HG03196 (cell line): ENCODE measurements around the gene USP24.
A peak's percentile ranks its signal among the peaks of the same experiment; 100 is the strongest.

Source experiments
- ATAC-seq: cut with Tn5 transposase; IDR thresholded peaks from one replicate; pipeline ENCODE4 v1.9.1; 2021; ENCODE audit not compliant: unreplicated experiment

Gene USP24

DNA sequence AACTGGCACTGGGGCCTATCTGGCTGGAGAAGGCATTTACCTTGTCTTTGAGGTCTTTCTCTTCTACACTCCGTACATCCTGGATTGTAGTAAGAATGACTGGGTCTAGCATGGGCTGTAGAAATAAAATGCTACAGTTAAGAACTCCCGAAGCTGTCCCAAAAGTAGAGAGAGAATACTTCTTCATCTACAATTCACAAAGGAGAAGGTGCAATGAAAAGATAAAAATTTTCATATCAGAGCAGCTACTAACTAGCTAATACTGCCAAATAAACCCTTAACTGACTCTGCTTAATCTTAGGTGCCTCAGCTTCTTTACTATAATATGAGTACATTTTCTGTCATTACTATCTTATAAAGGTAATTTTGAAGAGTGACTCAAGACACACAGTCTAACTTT lies 55.6 kb downstream of the USP24 start:
- ATAC-seq, result no peak

DNA sequence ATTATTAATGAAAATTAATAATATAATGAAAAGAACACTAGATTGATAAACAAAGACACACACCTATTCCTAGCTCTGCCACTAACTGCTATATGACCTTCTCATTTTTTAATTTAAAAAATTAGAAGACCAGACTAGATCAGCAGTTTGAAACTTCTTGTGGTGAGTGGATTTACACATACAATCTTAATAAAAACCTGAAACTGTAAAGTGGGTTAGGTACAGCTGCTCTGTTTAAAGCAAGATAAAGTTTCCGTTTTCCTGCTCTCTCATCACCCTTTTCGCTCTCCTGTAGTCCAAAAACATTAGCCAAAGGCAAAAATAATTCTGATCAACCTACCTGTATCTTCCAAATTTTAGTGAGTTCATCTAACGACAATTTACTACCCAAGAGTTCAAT lies 58.6 kb downstream of the USP24 start:
- ATAC-seq, result no peak

DNA sequence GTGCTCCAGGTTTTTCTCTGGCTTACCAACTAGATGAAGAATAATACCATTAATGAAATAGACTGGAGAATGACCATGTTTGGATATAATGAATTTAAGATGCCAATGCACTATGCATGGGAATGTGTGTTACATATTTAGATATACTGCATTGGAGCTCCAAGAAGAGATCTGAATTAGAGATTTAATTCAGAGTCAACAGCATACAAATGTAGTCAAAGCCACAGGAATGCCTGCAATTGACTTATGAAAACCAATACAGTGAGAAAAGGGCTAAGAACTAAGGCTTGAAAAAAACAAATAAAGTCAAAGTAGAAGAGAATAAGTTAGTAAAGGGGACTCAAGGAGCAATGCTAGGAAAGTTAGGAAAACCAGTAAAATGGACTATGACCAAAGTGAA lies 59.1 kb downstream of the USP24 start:
- no peak for ATAC-seq

DNA sequence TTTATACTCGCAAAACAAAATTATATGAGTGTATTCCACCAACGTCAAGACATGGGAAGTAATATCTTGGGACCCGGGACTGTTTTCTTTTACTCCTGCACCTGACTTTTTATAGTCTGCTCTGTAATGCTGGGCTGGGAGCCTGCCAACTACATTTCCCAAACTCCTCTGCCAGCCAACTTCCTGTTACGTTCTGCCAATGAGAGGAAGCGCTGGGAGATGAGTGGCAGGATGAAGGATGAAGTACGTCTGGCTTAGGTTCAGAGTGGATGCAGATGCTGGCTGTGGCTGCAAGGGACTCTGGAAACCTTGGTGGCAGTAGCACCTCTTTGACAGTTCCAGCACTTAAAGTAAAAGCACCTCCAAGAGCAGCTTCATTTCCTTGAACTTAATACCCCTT lies 59.6 kb downstream of the USP24 start:
- ATAC-seq, result no peak

DNA sequence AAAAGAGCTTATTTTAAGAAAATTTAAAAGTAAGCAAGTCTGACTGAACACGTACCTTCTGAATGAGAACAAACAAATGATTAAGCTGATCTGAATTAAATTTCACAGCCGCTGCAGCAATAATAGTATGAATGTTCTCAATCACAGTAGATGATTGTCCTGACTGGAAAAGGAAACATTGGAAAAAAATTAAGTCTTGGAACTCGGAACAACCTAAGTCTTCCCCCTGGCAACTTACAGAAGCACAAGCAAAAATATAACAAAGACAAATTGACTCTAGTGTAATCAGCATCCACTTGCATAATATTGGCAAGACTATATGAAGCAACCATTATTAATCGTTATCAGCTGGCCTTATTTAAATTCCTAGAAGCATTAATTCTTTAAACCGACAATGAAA lies 60.5 kb downstream of the USP24 start:
- no peak for ATAC-seq

DNA sequence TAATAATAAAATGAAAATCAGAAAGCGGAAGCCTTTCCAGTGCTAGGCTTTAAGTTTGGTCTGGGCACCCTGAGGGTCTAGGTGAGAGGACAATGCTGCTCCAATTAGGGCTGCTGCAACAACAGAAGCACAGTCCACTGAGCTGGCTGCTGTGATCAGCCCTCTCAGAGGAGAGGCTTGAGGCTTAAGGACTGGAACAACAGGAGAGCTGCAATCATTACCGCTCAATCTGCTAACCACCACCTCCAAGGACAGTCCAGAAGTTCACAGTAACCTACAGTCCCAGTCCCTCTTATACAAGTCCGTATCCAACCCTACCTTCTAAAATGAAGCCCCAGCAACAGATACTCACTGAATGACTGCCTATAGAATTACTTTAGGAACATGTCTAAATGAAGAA lies 62.1 kb downstream of the USP24 start:
- no peak for ATAC-seq

DNA sequence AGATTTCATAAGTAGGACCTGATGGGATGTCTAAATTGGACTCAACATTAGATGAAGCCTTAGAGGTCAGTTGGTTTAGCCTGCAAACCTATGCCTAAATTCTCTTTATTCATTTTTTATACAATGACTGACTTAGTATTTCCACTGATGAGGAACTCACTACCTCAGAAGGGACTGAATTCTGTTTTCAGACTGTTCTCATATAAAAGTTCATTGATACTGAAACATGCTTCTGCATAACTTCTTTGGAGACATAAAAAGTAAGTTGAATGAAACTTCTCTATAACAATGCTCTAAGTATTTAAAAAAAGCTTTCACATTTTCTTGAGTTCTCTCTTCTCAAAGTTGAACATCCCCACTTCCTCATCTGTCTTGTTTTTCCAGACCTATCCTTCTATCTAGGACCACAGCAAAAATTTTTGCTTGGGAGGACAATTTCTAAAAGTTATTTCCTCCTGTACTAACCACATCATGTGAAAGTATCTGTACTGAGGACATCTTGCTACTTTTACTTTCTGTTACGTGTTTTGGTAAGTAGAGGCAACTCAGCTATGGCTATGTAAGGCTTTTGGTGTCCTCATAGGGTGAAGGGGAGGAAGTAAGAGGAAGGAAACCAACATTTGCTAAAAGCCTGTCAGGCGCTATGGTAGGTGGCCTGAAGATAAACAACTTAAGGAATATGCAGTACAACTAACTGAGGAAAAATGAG lies 64.1 kb downstream of the USP24 start:
- peak; percentile 75 for ATAC-seq

DNA sequence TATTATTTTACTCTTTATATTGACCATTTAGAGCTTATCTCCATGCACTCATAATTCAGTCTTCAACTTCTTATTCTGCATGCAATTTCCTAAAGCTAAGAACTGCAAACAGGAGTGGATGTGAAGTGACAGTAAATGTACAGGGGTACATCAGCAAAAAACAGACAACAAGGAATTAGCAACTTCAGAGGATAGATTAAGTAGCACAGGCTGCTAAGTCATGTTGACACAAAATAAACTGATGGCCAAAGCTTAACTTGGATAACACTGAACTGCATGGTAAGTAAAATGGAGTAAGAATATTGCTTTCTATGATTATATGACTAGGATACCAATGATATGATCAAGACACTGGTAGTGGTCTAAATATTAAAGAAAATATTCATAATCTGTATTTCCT lies 66.5 kb downstream of the USP24 start:
- no peak for ATAC-seq

DNA sequence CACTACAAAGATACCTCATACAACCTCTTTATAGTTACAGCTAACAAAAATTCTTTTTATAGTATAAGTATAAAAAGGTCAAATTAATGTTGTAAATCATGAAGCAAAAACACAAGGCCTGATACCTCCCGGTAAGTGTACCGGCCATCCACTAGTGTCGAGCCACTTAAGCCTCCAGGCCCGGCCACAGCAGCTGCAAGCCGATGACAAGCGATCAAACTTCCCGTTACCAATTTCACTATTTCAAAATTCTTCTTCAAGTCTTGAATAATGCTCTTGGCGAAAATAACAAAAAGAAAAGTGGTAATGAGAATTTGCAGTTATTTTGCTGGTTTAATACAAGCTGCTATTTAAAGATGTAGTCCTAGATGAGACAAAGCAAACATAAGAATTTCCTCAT lies 67.6 kb downstream of the USP24 start:
- no peak for ATAC-seq

DNA sequence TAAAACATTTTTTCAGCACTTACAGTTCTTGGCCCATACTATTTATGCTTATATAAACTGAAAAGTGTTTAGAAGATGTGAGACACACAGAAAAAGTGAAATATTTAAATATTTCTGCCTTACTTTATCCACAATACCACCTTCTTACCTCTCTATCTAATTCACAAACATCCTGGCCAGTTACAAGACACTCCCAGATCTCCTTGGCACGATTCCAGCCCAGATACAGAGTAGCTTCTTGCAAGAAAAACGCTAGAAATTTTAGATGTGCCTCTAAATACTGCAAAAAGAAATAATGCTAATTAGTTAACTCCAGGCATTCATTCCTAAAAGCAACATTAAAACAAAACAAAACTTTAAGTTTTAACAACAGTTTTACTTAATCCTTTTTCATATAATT lies 68.4 kb downstream of the USP24 start:
- no peak for ATAC-seq

DNA sequence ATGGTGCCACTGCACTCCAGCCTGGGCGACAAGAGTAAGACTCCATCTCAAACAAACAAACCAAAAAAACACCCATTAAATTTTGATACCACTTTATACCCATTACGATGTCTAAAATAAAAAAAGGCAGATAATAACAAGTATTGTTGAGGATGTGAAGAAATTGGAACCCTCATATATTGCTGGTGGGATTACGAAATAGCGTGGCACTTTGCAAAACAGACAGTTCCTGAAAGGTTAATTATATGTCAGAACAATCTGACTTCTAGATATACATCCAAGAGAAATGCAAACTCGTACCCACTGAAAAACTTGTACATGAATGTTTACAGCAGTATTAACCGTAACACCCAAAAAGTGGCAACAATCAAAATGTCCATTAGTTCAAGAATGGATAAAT lies 70.3 kb downstream of the USP24 start:
- no peak for ATAC-seq

DNA sequence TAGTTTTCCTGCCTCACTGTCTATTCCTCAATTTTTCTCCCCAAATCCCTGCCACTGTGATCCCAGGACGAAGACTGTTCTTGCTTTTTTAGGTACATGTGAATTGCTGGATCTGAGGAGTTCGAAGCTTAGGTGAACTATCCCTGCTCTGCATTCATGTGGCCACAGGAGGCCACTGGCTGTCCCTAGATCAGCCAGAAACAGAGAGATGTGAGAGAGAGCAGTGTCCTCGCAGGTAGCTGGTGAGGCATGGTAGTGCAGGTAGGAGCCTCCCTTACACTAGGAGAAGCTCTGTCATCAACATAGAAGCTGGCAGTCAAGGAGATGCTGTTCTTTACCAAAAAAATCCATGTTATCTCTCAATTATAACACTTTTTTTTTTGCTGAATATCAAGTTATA lies 71.5 kb downstream of the USP24 start:
- no peak for ATAC-seq

DNA sequence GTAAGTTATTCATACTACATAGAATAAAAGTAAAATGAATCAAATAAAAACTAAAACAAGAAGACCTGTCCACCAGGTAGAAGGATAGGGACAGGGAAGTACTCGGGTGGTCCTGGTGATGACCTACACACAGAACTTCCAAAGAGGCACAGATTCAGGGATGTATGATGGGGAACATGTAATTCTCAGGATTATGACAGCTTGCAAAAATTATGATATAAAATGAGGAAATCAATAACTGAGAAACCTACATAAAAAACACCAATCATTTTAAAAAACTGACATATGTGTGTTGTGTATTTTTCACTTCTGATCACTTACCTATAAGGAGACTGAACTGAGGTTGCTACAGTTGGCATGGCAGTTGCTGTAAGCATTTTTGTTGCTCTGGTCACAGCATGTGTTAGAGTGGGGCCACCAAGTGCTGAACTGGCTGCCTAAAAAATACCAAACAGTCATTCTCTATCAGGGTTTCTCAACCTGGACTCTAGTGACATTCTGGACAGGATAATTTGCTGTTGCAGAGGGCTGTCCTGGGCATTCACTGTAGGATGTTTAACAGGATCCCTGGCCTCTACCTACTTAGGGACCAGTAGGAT lies 73.8 kb downstream of the USP24 start:
- ATAC-seq, result no peak

DNA sequence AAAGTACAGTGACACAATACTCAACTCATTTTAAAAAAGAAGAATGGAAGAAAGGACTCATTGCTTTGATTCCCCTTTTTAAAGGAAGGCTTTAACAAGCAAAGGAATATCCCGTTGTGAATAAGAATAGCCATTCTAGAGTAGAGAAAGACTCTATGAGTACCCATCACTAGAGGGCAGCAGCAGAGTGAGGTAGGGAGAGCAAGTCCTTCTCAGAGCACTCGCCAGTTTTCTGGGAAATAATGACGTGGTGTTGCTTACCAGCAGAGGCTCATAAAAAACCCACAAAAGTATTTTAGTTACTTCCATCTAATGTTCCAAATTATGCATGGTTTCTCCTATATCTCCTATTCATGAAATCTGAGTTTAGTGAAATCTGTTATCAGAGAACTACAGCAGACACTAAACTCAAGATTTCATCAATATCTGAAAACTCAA lies 74.6 kb downstream of the USP24 start:
- peak; percentile 85 for ATAC-seq

DNA sequence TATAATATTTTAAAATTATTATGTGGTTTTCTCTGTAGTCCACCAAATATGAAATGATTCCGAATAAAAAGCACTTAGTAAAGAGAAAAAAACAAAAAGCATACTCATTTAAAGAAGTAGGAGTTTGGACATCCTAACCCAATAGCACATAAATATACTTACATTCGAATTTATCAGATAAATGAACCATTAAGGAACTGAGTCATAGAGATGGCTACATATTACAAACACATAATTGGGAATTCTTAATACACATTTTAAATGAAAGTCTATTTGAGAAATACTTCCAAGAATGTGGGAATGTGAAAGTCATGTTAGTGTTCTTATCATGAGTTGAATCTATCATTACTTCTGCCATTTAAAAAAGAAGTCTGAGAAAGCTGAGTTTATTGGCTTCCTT lies 75.0 kb downstream of the USP24 start:
- ATAC-seq, result no peak

DNA sequence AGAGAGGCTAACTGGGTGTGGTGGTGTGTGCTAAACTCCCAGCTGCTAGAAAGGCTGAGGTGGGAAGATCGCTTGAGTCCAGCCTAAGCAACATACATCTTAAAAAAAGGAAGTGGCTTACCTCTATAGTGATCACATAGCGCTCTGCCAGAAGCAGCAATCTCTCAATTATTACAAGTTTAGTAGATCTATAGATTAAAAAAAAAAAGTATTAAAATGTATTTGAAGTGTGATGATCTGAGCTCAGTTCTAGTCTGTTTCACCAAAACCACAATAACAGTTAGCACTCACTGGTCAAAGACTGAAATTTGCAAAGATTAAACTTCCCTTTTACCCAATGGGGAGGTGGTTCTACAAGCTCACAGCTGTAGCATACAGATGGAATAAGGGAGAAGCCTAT lies 76.3 kb downstream of the USP24 start:
- ATAC-seq, result no peak

DNA sequence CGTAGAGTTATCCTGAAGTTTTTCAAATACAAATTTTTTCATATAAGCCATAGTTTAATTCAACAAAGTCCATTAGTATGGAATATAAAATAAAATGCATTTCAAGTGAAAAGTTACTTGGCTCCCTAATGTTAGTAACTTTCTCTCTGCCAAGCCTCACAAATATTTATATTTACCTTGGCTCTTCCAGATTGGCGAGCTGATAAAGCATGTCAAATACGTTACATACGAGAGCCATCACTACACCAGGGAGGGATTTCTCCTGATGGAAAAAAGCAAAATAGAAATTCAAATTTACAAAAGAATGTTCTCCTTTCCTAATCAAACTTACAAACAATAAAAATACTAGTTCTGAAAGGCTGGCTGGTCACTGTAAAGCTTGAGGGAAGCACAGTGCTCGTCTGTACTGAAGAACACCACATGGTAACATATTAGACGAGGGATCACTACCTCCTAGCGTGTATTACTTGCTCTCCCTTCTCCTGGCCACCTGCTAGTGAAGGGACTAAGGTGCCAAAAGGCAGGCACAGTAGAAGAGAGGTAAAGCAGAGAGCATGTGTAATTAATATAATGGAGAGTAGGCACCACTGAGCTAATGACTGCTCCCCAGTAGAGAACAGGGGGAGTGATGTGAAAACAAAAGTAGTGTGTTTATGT lies 80.9 kb downstream of the USP24 start:
- no peak for ATAC-seq

DNA sequence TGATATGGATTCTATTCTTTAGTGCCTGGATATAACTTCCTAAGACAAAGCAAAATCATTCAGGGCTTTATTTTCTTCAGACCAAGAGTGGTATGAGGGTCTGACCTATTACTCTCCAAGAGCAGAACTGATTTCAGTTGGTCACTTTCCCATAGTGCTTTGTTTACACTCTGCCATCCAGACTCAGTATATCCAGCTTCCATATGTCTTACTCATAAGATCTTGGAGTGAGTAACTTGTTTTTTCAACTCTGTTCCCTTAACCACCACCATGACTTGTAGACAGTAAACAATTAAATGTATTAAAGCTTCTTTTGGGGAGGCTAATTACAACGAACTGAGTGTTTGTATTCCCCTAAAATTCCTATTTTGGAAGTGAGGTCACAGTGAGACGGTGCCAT lies 83.4 kb downstream of the USP24 start:
- ATAC-seq, result no peak

DNA sequence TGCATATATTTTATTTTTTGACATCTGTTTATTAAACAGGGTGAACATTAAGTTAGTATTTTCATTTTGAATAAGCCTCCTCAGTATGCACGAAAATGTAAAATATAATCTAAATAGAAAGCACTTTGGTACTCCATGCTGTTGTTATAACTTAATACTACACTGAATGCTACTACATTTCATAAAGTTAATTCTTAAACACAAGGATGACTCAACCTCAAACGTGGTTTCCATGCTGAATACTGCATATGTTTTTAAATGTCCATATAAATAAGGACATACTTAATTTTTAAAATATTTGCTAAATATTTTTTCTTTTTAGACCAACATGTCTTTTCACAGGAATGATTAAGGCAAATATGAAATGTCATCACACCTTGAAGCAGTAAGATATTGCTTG lies 83.9 kb downstream of the USP24 start:
- ATAC-seq, result no peak

DNA sequence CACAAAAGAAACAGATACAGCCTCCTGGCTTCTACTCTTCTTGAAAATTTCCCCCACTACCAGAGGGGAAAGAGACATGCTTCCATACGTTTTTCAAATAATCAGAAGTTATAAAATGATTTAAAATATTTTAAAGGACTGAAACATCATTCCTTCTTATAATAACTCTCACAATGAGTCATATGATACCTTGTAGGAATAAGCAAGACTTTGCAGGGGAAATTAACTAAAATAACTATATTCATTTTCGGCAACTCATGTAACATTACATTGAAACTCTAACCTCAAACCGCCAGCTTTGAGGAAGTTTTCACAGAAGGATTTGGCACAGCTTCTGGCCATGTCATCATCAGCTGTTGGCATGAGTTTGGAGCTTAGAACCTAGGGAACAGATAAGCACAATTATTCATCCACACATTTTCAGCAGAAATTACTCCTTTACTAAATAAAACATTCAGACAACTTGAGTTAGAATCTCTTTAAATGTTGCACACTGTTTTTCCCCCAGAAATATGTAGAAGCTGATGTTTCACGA lies 85.9 kb downstream of the USP24 start:
- ATAC-seq, result no peak

DNA sequence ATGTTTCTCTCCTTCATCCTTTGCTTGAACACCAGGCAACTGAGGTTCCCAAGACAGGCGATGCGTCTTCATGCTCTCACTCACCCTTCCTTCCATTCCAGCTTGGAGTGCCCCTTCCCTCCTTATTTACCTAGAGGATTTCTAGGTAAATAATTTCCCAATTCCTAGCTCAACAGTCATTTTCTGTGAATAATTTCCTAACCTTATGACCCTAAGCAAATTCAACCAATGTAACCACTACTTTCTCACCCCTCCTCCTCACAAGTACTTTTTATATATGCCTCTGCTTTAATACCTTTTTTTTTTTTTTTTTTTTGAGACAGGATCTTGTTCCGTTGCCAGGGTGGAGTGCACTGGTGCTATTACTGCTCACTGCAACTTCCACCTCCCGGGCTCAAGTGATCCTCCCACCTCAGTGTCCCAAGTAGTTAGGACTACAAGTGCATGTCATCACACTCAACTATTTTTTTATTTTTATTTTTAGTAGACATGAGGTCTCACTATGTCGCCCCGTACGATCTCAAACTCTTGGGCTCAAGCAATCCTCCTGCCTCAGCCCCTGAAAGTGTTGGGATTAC lies 86.7 kb downstream of the USP24 start:
- no peak for ATAC-seq

DNA sequence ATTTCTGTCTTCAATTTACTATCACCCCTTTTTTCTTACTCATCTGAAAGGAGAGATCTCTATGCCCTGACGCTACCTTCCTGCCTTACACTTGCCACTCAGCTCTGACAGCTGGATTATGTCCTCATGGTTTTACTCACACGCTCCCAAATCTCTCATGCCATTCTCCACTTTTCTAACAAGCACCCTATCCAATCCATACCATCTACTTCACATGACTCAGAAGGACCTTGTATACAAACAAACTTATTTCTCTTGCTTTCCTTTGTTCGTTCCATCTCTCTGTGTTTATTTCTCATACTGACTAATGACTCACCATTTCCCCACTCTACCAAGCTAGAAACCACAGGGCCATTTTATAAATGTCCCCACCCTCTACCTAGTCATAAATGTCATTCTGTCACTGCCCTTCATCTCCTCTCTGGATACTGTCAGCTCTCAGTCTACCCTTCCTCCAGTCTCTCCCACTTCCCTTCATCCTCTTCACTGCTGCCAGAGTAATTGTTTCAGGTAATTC lies 87.3 kb downstream of the USP24 start:
- peak; percentile 79 for ATAC-seq
